LHCN-M2 (cell line): Measurements from ENCODE around the gene SLC7A1. TPM values are rescaled to one million over a fixed set of nuclear protein-coding genes. Genes with fewer than 3 reads are reported as not detected.
A peak's percentile ranks its signal among the peaks of the same experiment; 100 is the strongest.

Experiments used
- DNase-seq: peaks from one replicate; pipeline ENCODE4 v3.0.0-alpha.2; 2012; ENCODE audit warnings: low read depth
- total RNA-seq: library from RNA; depleted of rRNA; stranded (reverse); fragments of >200 nt; gene quantifications from 2 replicates; pipeline ENCODE4 v1.2.3, GENCODE V29; 2014

Gene SLC7A1
- total RNA-seq, 1 experiment from 2014 or later = 13.8 TPM

GRCh38 chr13:29583073-29583785, 12.3 kb downstream of the SLC7A1 start:
- peak; percentile 62 for DNase-seq

DNA sequence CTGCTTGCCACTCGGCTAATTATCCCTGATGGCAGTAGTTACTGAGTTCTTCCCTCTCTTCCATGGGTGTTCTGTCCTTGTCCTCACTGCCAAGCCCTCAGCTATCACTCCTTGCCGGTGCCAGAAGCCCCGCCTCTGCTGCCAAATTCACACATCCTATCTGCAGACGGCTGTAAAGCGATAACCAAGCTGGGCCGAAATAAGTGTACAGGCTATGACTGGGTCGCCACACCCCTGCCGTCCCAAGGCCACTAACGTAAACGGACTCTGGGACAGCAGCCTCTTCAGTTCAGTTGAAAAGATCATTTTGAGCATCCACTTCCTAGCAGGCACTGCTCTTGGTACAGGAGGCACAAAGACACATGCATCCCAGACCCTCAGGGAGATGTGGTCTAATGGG, 13.3 kb downstream of the SLC7A1 start:
- no peak for DNase-seq

DNA sequence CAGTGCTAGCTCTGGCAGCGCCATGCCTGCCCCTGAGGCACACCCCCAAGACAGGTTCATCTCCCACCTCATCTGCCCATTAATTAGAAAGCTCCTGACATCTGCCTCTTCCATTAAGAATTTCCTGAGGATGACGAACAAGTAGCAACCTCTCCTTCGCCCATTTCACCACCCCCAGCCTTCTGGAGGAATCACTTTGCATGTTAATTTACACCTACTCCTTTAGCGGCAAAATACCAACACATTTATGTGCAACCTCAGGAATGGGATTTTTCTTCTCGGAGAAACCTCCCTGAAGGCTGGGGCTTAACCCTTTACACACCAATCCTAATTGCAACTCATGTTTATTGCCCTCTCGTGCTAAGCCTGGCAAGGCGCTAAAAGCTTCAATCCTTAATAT, 13.8 kb downstream of the SLC7A1 start:
- DNase-seq = no peak

DNA sequence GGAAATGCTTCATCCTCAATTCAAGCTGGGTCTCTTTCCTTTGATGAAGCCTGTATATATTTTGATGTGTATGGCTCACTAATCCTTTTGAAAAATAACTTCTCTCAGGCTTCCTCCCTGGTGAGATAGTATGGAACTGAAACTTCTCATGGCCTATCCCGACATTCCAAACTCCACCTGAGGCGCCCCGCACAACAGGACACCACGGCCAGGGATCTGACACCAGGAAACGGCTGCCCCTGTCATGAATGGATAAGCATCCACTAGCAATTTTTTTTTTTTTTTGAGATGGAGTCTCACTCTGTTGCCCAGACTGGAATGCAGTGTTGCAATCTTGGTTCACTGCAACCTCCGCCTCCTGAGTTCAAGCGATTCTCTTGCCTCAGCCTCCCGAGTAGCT, 16.4 kb downstream of the SLC7A1 start:
- DNase-seq = no peak

- no peak for DNase-seq
These were observed 17.0 kb downstream of the SLC7A1 start for GRCh38 chr13:29578300-29579085.

DNA sequence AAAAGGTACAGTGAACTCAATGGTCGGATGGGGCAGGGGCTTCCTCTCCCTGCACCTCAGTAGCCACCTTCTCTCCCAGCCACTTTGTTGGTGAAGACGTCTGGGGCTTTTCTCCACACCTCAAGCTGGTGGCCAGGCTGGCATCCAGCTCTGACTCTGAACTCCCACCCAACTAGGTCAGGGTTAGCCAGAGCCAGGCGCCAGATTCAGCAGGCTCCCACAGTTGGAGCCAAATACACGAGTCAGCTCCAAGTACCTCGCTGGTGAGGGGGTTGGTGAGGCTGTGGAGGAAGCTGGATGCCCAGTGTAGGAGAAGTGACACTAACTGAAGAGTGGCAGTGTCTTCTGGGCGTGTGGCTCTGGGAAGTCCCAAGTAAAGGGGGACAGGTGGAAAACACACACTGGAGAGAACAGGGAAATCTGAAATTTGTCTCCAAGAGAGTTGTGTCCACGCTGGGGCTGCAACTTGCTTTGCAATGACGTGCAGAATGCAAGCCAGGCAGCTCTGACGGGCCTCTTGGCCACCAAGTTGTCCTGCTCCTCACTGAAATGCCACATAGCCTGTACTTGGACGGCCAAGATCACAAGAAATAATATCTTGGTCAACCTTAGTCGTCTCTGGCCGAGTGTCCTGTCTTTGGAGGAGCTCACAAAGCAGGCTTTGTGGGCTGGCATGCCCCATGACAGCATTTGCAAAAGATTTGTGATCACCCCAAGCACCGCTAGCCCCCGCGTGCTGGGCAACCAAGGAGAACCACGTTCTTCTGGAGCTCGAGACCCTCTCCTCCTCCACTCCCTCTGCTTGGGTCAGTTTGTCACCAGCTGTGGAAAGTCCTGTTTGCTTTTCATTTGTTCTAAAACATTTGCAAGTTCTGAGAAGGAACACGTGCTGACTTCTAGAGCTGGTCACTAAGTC, 18.1 kb downstream of the SLC7A1 start:
- DNase-seq = no peak

DNA sequence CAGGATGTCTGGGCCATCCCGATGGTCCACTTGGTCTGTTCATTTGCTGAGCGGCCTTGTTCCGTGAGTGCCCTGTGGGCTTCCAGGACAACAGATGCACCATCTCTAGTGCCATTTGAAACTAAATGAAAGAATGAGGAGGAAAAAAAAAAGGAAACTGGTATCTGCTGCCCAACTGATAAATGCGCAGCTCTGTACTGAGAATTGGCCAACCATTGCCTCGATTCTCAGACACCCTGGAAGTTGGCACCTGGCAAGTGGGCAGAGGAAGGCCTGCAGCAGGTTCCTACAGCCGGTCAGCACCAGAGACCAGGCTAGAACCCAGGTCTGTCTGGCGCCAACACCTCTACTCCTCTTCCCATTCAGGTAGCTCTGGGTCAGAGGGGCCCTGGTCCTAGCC, 18.9 kb downstream of the SLC7A1 start:
- DNase-seq = no peak

DNA sequence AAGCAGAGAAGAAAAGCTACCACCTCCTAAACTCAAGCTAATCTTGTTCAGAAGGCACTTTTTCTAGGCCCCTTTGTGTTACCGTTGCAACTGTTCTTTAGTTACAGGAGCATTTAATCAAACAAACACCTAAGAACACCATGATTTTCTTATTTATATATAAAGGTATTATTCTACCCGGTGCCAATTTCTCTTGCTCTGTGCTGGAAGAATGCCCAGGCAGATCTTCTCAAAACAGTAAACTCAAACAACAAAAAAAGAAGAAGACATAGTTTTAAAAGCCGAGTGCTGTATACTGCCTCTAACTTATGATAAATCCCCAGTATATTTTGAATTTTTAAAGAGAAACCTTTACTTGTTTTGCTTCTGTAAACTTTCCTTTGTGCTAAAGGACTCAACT, 20.4 kb downstream of the SLC7A1 start:
- DNase-seq = no peak

GRCh38 chr13:29573190-29573589, 22.3 kb downstream of the SLC7A1 start:
- DNase-seq = peak; percentile 90

GRCh38 chr13:29572575-29572974, 22.9 kb downstream of the SLC7A1 start:
- no peak for DNase-seq

GRCh38 chr13:29571876-29572570, 23.5 kb downstream of the SLC7A1 start:
- DNase-seq = no peak

DNA sequence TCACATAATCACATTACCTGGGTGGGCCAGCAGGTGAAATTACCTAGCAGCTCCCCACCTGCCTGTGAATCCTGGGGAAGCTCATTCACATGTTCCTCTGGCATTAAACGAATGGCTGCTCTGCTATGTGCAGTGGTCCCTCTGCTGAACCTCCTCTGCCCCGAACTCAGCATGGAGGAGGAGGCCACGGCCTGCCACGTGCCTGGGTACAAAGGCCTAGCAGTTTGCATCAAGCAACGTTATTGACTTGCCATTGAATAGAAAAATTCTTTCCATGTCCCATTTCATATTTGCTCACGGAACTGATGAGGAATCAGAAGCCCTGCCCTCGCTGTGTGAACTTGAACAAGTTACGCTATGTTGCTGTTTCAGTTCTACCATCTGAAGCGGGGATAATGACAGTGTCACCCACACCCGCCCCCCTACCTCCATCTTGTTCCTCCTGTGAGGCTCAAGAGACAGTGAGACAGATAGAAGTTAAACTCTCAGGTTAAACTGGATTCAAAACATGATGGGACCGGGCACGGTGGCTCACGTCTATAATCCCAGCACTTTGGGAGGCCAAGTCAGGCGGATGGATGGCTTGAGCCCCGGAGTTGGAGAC, 25.3 kb downstream of the SLC7A1 start:
- no peak for DNase-seq

GRCh38 chr13:29569253-29570050, 26.0 kb downstream of the SLC7A1 start:
- no peak for DNase-seq

- no peak for DNase-seq
These were observed 26.8 kb downstream of the SLC7A1 start for GRCh38 chr13:29568731-29569130.

GRCh38 chr13:29567411-29567810, 28.1 kb downstream of the SLC7A1 start:
- DNase-seq = no peak

GRCh38 chr13:29566206-29566605, 29.3 kb downstream of the SLC7A1 start:
- no peak for DNase-seq

DNA sequence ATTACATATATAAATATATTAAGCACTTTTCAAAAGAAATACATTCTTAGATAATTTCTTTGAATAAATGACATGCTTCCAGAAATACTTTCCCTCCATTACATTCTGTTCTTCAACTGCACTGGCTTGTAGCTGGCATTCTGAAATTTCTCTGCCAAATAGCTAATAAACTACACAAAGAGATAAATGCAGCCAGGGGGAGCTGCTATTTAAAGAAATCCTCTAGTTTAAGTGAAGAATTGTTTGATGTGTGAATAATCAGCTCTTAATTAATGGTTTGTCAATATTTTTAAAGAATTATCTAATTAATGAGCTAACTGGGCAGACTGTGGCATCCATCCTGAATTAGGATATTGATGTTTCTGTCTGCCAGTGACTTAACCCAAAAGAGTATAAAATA, 30.7 kb downstream of the SLC7A1 start:
- DNase-seq = no peak

DNA sequence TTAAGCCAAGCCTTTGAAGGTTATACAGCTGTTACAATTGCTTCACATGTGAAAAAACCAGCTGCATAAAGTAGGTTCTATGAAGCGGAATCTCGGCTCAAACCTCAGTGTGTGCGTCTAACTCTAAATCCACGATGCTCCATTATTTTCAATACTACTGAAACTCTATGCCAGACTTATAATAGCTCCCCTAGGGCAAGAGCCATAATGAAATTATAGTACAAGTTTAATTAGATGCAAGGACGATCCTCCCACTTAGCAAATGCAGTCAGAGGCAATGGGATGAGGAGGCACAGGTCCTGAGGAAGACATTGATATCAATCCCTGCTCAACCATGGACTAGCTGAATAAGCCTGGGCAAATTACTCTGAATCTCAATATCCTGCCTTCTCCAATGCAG, 31.1 kb downstream of the SLC7A1 start:
- no peak for DNase-seq

DNA sequence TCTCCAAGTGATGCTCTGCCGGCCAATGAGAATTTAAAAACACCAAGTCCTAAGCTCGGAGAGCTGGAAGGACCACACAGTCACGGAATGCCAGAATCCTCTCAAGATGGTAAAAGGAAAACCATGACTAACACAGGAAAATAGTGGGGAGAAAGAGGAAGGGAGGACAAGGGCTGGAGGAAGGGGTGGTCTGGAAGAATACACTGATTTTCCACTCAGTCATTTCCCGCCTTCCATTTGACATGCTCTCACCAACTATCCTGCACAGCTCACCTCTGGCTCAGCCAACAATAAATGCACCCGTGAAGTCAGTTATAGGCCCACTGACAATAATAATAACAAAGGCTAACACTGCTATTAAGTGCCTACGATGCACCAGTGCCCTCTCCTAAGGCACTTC, 31.5 kb downstream of the SLC7A1 start:
- no peak for DNase-seq

DNA sequence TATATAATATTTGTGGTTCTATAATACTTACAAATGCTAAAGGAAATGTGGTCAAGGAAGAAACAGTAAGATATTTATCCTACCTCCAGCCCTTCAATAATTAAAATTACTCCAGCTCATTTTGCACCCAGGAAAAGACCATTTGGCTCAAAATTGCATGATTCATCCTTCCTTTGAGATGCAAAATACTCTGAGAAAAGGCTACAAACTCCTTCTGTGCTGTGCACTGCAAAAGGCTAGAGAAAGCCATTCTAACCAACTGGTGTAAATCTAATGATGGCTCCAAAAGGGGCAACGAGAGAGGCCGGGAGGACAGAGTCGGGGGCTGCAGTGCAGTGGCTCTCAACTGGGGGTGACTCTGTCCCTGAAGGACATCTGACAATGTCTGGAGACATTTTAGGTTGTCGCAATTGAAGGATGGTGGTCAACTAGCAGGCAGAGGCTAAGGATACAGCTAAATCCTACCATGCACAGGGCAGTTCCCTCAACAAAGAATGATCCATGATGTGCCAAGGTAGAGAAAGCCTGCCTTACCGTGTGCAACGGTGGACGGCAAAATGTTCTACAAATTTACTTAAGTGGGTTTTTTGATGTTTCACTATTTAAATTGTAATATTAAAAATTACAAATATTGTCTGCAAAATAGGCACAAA, 32.6 kb downstream of the SLC7A1 start:
- no peak for DNase-seq
